Measurements from ENCODE around the gene SLCO2A1.

Gene SLCO2A1

GRCh38 chr3:134060561-134061385 is 31.0 kb upstream of the SLCO2A1 start:
- no peak for DNase-seq

GRCh38 chr3:134059671-134060560 is 30.2 kb upstream of the SLCO2A1 start:
- no peak for DNase-seq

- no peak for DNase-seq
Measured at GRCh38 chr3:134059035-134059601, 29.4 kb upstream of the SLCO2A1 start.

GRCh38 chr3:134057654-134058110 is 28.0 kb upstream of the SLCO2A1 start:
- no peak for DNase-seq

GRCh38 chr3:134057006-134057653 is 27.4 kb upstream of the SLCO2A1 start:
- no peak for DNase-seq

- no peak for DNase-seq
Measured at GRCh38 chr3:134056464-134056891, 26.8 kb upstream of the SLCO2A1 start.

GRCh38 chr3:134055661-134056060 is 25.9 kb upstream of the SLCO2A1 start:
- DNase-seq: no peak

GRCh38 chr3:134054881-134055280 is 25.2 kb upstream of the SLCO2A1 start:
- DNase-seq: no peak

- no peak for DNase-seq
Measured at GRCh38 chr3:134054231-134054630, 24.5 kb upstream of the SLCO2A1 start.

- DNase-seq: no peak
Measured at GRCh38 chr3:134052370-134052769, 22.6 kb upstream of the SLCO2A1 start.

GRCh38 chr3:134049676-134050075 is 20.0 kb upstream of the SLCO2A1 start:
- DNase-seq: no peak

- no peak for DNase-seq
Measured at GRCh38 chr3:134048278-134048996, 18.7 kb upstream of the SLCO2A1 start.

- DNase-seq: no peak
Measured at GRCh38 chr3:134044459-134044858, 14.7 kb upstream of the SLCO2A1 start.

GRCh38 chr3:134040066-134040465 is 10.3 kb upstream of the SLCO2A1 start:
- DNase-seq: no peak

- no peak for DNase-seq
Measured at GRCh38 chr3:134039161-134039862, 9.6 kb upstream of the SLCO2A1 start.

- DNase-seq: no peak
Measured at GRCh38 chr3:134038716-134039115, 9.0 kb upstream of the SLCO2A1 start.

GRCh38 chr3:134038071-134038491 is 8.4 kb upstream of the SLCO2A1 start:
- no peak for DNase-seq

- DNase-seq: no peak
Measured at GRCh38 chr3:134037168-134037567, 7.4 kb upstream of the SLCO2A1 start.

GRCh38 chr3:134036291-134036690 is 6.6 kb upstream of the SLCO2A1 start:
- no peak for DNase-seq

GRCh38 chr3:134035836-134036235 is 6.1 kb upstream of the SLCO2A1 start:
- no peak for DNase-seq

- DNase-seq: no peak
Measured at GRCh38 chr3:134034005-134034785, 4.5 kb upstream of the SLCO2A1 start.

All from DMS153 (cell line).